Measurements from ENCODE around the gene SLC9A9. TPM values are rescaled to one million over a fixed set of nuclear protein-coding genes. Genes with fewer than 3 reads are reported as not detected.

Gene SLC9A9
- total RNA-seq, 1 donor from 2014 or later = 11.4 TPM

DNA sequence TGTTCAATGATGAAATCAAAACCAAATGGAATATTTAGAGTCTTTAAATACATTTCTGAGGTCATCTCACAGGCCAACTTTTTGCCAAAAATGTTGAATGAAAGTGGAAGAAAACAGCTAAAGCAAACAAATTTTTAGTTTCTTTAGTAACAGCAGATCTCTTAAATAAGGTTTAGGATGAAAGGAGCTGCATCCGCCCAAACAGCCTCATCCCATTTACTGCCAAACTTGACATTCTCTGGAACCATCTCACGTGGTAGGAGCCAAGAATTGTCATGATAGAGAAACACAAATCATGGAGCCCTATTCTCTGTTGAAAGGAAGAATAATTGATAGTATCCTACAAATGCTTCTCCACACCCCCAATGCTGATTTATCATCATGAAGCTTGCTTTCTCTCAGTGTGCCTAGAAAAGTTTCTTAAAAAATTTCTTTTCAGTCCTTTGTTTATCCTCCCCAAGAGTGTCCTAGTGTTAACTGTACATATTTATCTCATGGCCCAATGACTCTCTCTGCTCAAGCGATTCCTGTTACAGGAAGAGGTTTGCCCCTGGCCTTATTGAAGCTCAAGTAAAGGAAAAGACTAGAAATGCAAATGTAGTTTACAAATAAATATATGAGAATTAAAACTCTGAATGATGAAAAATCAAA, 23.4 kb downstream of the SLC9A9 start:
- Mint-ChIP-seq H3K9me3 (ENCODE audit: unreplicated experiment) (no peaks in the 10 kb centered on the region), H3K27ac (ENCODE audit: unreplicated experiment) (no peak overlapping the region), H3K4me1 (ENCODE audit: low read depth, unreplicated experiment) (peaks cover 27% of the 10 kb centered on the region), H3K27me3 (ENCODE audit: unreplicated experiment) (no peaks in the 10 kb centered on the region), H3K36me3 (ENCODE audit: unreplicated experiment) (no peaks in the 10 kb centered on the region), H3K4me3 (ENCODE audit: unreplicated experiment) (no peak overlapping the region)
- TF ChIP-seq, protein P1, sequence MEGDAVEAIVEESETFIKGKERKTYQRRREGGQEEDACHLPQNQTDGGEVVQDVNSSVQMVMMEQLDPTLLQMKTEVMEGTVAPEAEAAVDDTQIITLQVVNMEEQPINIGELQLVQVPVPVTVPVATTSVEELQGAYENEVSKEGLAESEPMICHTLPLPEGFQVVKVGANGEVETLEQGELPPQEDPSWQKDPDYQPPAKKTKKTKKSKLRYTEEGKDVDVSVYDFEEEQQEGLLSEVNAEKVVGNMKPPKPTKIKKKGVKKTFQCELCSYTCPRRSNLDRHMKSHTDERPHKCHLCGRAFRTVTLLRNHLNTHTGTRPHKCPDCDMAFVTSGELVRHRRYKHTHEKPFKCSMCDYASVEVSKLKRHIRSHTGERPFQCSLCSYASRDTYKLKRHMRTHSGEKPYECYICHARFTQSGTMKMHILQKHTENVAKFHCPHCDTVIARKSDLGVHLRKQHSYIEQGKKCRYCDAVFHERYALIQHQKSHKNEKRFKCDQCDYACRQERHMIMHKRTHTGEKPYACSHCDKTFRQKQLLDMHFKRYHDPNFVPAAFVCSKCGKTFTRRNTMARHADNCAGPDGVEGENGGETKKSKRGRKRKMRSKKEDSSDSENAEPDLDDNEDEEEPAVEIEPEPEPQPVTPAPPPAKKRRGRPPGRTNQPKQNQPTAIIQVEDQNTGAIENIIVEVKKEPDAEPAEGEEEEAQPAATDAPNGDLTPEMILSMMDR (IDR thresholded peaks at IDR 0.05; ENCODE audit: partially characterized antibody, unreplicated experiment) = no peak
- DNase-seq = no peak

- no peaks in the 10 kb centered on the region for H3K9me3 Mint-ChIP-seq (ENCODE audit: unreplicated experiment)
Measured at GRCh38 chr3:143822798-143823197, 25.5 kb downstream of the SLC9A9 start.

GRCh38 chr3:143822374-143822773, 25.9 kb downstream of the SLC9A9 start:
- H3K4me1 Mint-ChIP-seq (ENCODE audit: low read depth, unreplicated experiment) = peaks cover 22% of the 10 kb centered on the region
- no peak overlapping the region for H3K4me3 Mint-ChIP-seq (ENCODE audit: unreplicated experiment)
- TF ChIP-seq, protein P1 (IDR thresholded peaks at IDR 0.05; ENCODE audit: partially characterized antibody, unreplicated experiment) = no peak
- H3K9me3 Mint-ChIP-seq (ENCODE audit: unreplicated experiment) = no peaks in the 10 kb centered on the region
- no peaks in the 10 kb centered on the region for H3K36me3 Mint-ChIP-seq (ENCODE audit: unreplicated experiment)
- no peaks in the 10 kb centered on the region for H3K27me3 Mint-ChIP-seq (ENCODE audit: unreplicated experiment)
- peak; percentile 60 for DNase-seq
- H3K27ac Mint-ChIP-seq (ENCODE audit: unreplicated experiment) = peak overlapping the region; percentile 72

More at GRCh38 chr3:143822798-143823197, 25.5 kb downstream of the SLC9A9 start:
- no peaks in the 10 kb centered on the region for H3K36me3 Mint-ChIP-seq (ENCODE audit: unreplicated experiment)
- H3K27me3 Mint-ChIP-seq (ENCODE audit: unreplicated experiment) = no peaks in the 10 kb centered on the region
- TF ChIP-seq, protein P1 (IDR thresholded peaks at IDR 0.05; ENCODE audit: partially characterized antibody, unreplicated experiment) = no peak
- DNase-seq = no peak
- peaks cover 23% of the 10 kb centered on the region for H3K4me1 Mint-ChIP-seq (ENCODE audit: low read depth, unreplicated experiment)
- H3K4me3 Mint-ChIP-seq (ENCODE audit: unreplicated experiment) = no peak overlapping the region
- peak overlapping the region; percentile 72 for H3K27ac Mint-ChIP-seq (ENCODE audit: unreplicated experiment)

DNA sequence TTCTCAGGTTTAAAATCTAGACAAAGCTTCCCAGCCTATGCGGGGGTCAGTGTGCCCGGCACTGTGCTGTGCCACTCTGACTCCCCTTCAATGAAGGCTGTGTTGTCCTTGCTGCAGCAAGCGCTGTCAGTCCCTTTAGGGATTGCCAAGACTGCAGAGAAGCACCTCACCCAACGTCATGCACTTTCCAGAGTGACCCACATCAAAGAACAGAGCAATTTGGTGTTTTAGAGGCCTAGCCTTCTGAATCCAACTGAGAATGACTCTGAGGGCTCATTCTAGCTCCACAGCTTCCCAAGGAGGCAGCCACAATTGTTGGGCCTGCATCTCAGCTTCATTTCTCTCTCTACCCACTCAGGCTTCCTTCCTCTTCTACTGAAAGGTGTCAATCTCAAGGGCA, 26.4 kb downstream of the SLC9A9 start:
- no peak for DNase-seq
- peak overlapping the region; percentile 72 for H3K27ac Mint-ChIP-seq (ENCODE audit: unreplicated experiment)
- no peaks in the 10 kb centered on the region for H3K9me3 Mint-ChIP-seq (ENCODE audit: unreplicated experiment)
- peaks cover 22% of the 10 kb centered on the region for H3K4me1 Mint-ChIP-seq (ENCODE audit: low read depth, unreplicated experiment)
- H3K36me3 Mint-ChIP-seq (ENCODE audit: unreplicated experiment) = no peaks in the 10 kb centered on the region
- TF ChIP-seq, protein P1 (IDR thresholded peaks at IDR 0.05; ENCODE audit: partially characterized antibody, unreplicated experiment) = no peak
- H3K27me3 Mint-ChIP-seq (ENCODE audit: unreplicated experiment) = no peaks in the 10 kb centered on the region
- no peak overlapping the region for H3K4me3 Mint-ChIP-seq (ENCODE audit: unreplicated experiment)

- H3K4me3 Mint-ChIP-seq (ENCODE audit: unreplicated experiment) = no peak overlapping the region
- H3K27me3 Mint-ChIP-seq (ENCODE audit: unreplicated experiment) = no peaks in the 10 kb centered on the region
- H3K4me1 Mint-ChIP-seq (ENCODE audit: low read depth, unreplicated experiment) = peaks cover 22% of the 10 kb centered on the region
- TF ChIP-seq, protein P1 (IDR thresholded peaks at IDR 0.05; ENCODE audit: partially characterized antibody, unreplicated experiment) = no peak
- no peak for DNase-seq
- H3K27ac Mint-ChIP-seq (ENCODE audit: unreplicated experiment) = no peak overlapping the region
- no peaks in the 10 kb centered on the region for H3K36me3 Mint-ChIP-seq (ENCODE audit: unreplicated experiment)
- no peaks in the 10 kb centered on the region for H3K9me3 Mint-ChIP-seq (ENCODE audit: unreplicated experiment)
Measured at GRCh38 chr3:143820466-143821221, 27.6 kb downstream of the SLC9A9 start.

All from glutamatergic neuron (in vitro differentiated cells).